Superior temporal gyrus (tissue), 1 donor: ENCODE data around the gene BRICD5.
"Not testable (repeated sequence)": the region's sequence is repeated elsewhere in the genome, so short reads cannot be mapped to it uniquely, and the experiment has no call there.

Source experiments
- DNase-seq: peaks from one replicate; pipeline ENCODE4 v3.0.0-alpha.2; 2016; ENCODE audit errors: extremely low spot score

BRICD5 gene

DNA sequence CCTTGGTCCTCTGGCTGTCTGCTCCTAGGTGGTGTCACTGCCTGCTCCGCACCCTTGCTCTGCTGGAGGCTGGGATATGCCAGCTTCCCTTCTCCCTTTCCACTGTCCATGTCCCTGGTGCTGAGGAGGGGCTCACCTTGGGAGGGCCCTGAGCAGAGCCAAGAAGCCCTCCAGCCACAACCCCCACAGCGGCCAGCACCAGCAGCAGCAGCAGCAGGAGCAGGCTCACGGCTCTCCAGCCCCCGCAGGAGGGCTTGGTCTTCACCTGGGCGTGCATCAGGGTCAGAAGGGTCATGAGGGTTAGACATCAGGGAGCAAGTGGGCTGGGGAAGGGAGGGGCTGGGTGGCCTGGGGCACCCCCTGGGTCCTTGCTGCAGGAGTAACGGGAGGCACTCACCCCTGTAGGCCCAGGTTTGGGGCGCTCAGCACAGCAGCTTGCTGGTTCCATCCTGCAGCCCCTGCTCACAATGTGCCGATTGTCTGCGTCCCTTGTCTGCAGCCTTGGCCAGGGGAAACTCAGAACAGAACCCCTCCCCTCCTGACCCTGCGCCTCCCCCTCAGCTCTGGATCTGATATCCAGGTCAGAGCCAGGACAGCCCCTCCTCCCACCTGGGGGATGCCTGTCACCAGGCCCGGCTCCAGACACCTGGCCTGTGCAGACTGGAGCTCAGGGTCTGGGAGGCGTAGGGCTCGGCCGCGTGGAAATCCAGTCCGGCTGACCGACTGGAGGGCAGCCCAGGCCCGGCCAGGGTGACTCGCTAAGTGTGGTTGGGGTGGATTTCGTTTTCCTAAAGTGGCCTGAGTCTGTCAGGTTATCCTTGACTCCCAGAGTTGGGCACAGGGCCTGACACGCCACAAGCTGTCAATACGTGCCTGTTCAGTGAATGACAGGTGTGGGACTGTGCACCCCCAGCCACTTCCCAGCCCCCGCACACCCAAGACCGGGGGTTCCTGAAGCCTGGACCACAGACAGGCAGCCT is at the start of gene BRICD5:
Gene BRICD5, minus strand, starts transcription at position 478 of the 980 bp plus-strand sequence. Its CDS starts 30 bp downstream, at position 448.
- no peak for DNase-seq

DNA sequence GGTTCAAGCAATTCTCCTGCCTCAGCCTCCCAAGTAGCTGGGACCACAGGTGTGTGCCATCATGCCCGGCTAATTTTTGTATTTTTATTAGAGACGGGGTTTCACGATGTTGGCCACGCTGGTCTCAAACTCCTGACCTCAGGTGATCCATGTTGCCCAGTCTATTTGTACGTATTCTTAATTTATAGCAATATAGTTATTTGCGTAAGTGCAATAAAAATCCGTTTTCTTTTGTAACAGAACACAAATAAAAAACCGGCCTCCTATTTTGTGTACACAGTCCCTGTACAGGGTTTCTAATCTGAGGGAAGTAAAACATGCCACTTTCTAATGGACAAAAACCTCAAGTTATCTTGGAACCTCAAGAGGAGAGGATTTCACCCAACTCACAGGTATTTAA is 49.6 kb upstream of the BRICD5 start:
- no peak for DNase-seq

DNA sequence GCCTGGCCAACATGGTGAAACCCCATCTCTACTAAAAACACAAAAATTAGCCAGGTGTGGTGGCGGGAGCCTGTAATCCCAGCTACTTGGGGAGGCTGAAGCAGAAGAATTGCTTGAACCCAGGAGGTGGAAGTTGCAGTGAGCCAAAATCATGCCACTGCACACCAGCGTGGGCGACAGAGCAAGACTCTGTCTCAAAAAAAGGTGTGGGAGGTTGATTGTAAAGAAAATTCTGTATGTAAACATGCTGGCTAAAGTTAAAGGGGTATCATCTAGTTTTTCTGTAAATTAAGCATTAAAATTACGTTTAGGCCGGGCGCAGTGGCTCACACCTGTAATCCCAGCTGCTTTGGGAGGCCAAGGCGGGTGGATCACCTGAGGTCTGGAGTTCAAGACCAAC is 47.9 kb upstream of the BRICD5 start:
- DNase-seq = not testable (repeated sequence)

DNA sequence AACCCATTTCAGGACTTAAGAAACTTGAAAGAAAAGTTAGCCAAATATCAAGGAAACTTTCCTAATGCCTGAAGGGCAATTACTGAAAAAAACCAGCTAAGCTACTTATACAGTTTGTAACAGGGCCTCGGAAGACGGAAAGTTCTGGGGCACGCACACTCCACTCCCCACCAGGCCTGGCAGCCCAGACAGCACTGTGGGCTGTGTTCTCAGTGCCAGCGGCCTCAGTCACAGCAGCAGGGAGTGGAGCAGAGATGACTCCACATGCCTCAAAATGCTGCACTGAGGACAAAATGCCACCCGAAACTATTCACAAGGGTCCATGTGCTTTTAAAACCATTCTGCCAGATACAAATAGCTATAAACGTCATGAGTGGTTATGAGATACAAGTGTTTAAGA is 47.1 kb upstream of the BRICD5 start:
- DNase-seq = no peak

DNA sequence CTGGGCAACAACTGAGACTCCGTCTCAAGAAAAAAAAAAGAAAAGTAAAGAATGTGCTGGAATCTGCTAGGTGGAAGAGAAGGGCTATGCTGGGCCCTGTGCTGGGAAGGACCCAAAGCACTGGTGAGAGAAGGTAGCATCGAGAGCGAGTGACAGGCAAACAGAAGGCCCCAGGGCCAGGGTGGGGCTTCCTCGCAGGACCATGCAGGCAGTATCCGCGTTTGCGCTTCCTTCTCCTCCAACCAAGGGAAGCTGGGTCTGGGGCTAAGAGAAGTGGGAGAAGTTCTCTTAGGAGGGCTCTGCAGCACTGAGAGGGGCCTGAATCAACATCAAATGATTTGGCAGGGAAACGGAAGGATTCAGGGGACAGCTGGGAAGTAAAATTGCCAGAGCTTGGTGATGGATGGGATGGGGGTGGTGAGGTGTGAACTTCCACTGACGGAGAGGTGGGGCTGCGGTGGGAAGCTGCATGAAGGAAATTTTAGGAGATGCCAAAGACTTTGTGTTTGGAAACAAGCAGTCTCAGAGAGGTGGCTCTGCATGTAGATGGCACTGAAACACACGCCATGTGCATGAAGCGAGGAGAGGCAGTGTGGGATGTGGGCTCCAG is 46.0 kb upstream of the BRICD5 start:
- DNase-seq = no peak

DNA sequence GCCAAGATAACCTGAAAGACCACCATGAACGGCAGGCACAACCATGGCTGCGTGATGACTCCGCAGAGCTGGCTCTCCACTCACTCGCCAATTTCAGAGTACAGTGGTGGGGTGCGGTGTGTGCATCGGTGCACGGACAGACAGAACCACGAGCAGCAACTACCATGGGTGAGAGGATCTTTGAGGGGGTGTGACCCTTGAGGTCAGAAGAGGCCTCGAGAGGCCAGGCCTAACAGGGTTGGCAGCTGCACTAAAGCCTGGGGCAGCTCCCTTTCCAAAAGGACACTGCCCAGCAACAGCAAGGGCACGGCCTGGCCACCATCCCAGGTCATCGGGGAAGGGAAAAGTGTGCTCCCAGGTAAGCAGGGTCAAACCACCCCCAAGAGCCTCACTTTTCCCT is 42.6 kb upstream of the BRICD5 start:
- no peak for DNase-seq

DNA sequence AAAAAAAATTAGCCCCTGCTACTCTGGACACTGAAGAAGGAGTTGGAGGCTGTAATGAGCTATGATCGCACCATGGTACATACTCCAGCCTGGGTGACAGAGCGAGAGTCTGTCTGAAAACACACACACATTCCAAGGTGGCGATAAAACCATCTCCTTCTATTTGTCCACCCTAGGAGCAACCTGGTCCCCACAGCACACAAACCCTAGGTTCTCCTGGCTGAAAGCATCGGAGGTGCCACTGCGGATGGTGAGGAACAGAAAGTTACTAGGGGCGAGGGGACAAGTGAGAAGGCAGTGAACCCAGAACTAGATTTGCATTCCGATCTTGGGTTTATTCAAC is 42.1 kb upstream of the BRICD5 start:
- DNase-seq = no peak

DNA sequence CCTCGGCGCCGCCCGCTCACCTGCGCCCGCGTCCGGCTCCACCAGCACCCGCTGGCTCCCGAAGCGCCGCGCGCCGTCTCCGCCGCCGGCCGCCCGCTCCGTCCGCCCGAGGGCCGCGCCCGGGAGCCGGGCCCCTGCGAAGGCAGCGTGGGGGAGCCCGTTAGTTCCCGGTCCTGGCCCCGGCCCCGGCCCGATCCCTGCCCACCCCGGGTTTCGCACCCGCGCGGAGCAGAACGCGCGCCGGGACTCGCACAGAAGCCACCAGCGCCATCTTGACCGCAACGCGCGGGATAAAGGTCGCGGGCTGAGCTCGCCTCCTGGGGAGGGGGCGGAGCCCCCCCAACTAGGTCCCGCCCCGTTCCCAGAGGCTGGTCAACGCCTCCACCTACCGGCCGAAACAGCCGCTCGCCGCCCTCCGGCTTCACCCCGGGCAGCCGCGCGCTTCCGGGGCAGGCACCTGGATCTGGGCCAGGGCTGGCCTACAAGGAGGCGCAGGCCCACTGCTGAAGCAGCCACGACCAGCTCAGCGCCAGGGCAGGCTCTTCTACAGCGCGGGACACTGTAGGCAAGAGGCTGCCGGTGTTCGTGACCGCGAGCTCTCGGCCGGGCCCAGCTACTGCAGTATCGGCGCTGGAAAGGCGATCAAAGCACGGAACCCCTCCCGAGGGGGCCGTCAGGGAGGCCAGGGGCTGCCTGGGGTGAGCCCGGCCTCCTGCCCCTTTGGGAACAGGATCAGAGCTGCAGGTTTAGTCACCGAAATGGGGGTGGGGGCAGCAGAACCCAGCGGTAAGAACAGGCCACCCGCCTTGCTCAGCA is 40.8 kb upstream of the BRICD5 start, which contains the start of gene ECI1:
Gene ECI1, minus strand, starts transcription at position 292 of the 816 bp plus-strand sequence. Its CDS starts 21 bp downstream, at position 271.
- peak; percentile 90 for DNase-seq

DNA sequence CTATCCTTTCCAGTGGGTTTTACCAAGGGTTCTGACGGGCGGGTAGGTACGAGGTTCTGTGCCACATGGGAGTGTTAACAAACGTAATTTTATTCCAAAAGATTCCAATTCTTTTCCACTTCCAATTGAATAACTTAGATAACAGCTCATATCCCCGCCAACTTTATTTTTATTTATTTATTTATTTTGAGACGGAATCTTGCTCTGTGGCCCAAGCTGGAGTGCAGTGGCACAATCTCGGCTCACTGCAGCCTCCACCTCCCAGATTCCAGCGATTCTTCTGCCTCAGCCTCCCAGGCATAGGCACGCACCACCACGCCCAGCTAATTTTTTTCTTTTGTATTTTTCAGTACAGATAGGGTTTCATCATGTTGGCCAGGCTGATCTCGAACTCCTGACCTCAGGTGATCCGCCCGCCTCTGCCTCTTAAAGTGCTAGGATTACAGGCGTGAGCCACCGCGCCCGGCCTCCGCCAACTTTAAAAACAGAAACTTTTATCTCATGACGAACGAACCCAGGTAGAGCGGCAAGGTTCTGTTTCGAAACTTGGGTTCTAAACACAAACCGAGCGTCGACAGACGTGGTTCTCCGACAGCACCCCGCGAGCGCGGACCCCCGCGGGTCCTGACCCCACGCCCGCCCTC is 40.1 kb upstream of the BRICD5 start:
- no peak for DNase-seq

DNA sequence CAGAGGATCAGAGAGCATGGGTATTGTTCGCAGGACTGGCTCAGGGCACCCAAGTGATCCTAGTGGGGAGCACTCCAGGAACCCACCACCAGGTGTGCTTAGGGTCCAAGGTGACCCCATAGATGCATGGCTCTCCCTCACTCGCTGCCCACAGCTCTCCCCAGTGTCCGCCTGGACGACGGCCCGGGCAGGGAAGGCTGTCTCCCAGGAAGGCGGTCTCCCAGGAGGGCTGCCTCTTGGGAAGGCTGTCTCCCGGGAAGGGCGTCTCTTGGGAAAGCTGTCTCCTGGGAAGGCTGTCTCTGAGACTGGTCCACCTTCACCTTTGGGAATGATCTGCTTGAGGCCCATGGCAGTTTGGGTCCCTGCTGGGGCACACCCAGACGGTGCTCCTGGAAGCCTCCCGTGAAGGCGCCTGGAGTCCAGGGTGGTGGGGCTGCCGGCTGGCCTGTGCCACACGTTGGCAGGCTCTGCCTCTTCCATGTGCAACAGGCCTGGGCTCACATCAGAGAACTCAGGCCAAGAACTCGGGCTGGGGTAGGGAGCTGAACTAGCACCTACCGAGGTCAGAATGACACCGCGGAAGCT is 35.7 kb upstream of the BRICD5 start:
- no peak for DNase-seq

DNA sequence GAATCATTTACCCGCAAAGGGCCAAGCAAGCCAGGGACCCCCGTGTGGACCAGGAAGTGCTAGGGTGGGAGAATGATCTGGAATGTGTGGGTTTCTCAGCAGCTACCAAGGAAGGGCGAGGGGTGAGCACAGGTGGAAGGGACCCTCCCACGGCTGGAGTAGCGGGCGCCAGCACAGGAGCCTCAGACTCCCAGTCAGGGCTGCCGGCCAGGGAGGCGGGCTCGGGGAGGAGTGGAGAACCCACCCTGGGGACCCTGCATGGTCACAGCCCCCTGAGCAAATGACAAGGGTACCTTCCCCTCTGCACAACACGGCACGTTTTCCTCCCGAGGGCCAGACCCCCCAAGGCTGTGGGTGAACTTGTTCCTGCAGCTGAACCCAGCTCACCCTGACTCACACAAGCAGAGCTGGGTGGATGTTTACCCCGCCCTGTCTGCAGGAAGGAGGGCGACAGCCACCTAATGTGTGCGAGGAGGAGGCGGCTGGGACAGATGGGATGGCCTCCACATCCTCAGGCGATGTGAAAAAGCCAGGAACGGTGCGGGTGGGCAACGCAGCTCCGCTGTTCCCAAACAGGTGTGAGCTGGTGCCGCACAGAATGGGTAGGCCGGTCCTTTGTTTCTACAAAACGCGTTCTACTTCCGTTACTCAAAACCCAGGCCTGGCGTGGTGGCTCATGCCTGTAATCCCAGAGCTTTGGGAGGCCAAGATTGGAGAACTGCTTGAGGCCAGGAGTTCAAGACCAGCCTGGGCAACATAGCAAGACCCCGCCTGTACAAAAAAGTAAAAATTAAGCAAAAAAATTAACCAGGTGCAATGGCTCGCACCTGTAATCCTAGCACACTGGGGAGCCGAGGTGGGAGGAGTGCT is 34.5 kb upstream of the BRICD5 start:
- DNase-seq = no peak

DNA sequence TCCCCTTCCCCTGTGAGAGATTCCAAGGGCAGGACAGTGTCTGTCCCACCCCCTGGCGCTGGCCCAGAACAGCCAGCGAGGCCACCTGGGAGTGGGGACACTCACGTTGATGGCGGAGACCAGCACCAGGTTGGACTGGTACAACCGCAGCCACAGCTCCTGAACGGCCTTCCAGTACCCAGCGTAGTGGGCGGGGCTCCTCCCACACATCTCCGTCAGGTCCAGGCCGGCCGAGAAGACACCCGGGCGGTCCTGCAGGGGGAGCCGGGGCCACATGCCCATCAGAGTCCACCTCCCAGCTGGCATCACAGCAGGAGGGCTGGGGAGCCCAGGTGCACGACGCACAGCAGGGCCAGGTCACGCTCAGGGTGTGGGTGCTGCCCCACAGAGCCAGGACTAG is 33.6 kb upstream of the BRICD5 start:
- no peak for DNase-seq

DNA sequence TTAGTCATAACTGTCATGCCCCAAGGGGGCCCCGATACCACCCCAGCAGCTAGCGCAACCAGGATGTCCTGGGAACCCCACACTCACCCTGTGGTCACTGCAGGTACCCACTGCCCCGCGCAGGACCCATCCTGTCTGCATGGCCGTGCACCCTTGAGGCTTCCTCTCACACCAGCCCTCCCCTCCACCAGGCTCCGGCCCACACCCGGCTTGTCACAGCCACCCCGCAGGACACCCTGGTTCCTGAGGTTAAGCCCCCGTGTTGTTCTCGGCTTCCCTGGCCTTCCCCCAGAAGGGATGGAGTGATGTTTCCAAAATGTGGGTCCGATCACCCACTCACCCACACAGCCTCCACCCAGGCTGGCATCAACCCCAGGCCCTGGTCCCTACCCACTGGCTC is 33.1 kb upstream of the BRICD5 start:
- DNase-seq = no peak

DNA sequence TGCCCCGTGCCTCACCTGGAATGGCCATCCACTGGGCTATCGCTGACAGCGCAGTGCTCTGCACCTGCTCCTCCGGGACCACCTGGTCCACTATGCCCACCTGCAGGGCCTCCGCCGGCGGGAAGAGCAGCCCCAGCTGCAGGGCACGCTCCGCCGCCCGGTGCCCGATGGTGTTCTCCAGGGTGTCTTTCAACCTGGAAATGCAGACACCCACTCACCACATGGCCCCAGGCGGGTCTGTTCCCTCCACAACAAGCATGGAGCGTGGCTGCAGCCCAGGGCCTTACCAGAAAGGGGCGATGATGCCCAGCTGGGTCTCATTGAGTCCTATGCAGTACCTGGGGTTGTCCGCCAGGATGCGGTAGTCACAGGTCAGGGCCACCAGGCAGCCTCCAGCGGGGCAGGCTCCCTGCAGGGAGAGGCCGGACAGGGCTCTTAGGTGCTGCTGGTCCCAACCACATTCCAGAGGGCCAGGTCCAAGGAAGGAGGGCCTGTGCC is 32.4 kb upstream of the BRICD5 start:
- DNase-seq = no peak

DNA sequence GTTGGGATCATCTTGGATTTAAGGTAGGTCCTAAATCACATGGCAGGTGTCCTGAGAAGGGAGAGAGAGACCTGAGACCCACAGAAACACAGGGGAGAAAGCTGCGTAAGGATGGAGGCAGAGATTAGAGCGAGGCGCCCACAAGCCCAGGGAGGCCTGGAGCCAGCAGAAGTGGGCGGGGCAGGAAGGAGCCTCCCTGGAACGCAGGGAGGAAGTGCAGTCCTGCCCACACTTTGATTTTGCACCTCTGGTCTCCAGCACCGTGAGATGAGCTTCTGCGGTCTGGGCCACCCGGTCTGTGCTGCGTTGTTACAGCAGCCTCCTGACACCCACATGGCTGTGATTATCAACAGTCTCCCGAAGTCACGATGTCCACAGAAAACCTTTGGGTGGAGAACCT is 31.9 kb upstream of the BRICD5 start:
- no peak for DNase-seq

DNA sequence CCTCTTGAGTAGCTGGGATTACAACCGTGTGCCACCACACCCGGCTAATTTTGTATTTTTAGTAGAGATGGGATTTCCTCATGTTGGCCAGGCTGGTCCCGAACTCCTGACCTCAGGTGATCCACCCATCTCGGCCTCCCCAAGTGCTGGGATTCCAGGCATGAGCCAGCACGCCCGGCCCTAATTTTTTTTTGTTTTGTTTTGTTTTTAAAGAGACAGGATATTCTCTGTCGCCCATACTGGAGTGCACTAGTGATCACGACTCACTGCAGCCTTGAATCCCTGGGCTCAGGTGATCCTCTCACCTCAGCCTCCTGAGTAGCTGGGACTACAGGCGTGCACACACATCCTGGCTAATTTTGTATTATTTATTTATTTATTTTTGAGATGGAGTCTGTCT is 29.7 kb upstream of the BRICD5 start:
- not testable (repeated sequence) for DNase-seq

DNA sequence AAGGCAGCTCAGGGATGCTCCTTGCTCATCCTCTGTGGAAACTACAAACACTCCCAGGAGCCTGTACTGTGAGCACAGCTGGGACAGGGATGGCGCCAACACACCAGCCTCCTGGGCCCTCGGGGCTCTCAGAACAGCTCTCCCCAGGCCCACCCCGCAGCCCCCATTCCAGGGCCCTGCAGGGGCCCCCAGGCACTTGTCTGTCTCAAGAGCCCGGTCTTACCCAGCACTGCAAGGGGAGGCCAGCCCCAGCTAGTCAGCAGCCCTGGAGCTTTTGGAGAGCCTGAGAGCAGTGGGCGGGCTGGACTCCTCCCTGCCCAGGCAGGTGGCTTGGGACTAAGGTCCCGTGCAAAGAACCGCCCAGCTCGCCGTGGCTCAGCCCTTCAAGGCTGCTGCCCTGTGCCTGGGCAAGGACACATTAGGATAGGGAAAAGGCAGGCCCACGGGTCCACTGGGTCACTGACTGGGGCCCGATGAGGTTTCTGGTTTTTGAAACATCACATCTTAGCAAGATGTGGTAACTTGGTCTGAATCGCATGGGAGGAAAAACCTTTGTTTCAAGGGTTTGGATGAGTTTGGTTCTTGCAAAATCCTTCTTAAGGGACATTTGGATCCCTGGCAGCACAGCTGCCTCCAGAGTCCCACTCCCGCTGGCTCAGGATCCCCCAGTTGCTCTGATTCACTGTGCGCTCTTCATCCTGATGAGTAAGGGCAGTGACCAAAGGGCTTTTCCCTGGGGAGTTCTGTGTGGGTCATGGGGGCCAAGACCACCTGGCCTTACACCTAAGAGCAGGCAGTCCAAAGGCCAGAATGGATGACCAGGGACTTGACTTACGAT is 28.4 kb upstream of the BRICD5 start:
- DNase-seq = no peak

DNA sequence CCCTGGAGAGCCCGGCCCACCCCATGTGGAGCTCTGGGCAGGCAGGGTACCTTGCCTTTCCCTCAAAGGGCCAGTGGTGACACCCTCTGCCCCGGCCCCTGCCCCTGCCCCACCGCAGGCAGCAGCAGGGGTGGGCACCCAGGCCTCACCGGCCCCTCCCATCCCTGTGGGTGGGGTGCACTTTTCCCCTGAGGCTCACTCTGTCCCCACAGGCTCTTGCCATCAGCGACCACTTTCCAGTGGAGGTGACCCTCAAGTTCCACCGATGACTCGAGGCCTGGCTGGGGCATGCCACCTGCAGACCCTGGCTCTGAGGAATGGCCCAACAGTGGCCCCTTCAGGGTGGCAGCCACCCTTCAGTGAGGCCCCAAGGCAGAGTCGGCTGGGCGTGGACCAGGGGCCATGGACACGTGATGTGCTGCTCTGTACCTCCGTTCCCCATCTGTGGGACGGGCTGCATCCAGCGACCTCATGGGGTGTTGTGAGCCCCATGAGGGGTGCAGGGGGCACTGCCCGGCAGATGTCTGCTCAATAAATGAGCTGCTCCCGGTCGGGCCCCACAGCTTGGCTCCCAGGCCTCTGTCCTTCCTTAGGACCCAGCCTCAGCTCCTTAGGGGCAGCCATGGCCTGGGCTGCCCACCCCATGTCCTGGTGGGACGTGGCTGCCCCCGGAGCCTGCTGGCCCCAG is 27.6 kb upstream of the BRICD5 start:
- no peak for DNase-seq
